Measurements from ENCODE around the gene INSL6.

Gene INSL6

GRCh38 chr9:5144217-5144616 lies 41.2 kb downstream of the INSL6 start:
- no peak overlapping the region for H3K4me2 ChIP-seq (ENCODE audit: low read length)
- H3K9ac ChIP-seq (ENCODE audit: low read length), result no peak overlapping the region
- no peak overlapping the region for H3K4me3 ChIP-seq (ENCODE audit: low read length)
- peaks cover 21% of the 10 kb centered on the region for H3K4me1 ChIP-seq (ENCODE audit: low read length)
- H3K27ac ChIP-seq (ENCODE audit: low read length), result no peak overlapping the region
- H3K36me3 ChIP-seq (replicated peaks; ENCODE audit: low read depth, low read length), result peaks cover 3% of the 10 kb centered on the region
- no peak for TF ChIP-seq CTCF (IDR thresholded peaks at IDR 0.05; ENCODE audit: low read depth, low read length)
- no peak for TF ChIP-seq EZH2phosphoT487 (IDR thresholded peaks at IDR 0.05; ENCODE audit: low read depth)
- no peaks in the 10 kb centered on the region for H4K20me1 ChIP-seq (ENCODE audit: insufficient read depth, low read length)
- no peak overlapping the region for H2AFZ ChIP-seq (ENCODE audit: low read depth, low read length)
- H3K9me3 ChIP-seq (ENCODE audit: insufficient read depth, low read length), result no peaks in the 10 kb centered on the region
- H3K79me2 ChIP-seq (ENCODE audit: low read length), result no peaks in the 10 kb centered on the region
- H3K27me3 ChIP-seq (ENCODE audit: low read depth, low read length), result no peaks in the 10 kb centered on the region

GRCh38 chr9:5140151-5140550 lies 45.3 kb downstream of the INSL6 start:
- TF ChIP-seq CTCF (IDR thresholded peaks at IDR 0.05; ENCODE audit: low read depth, low read length) (no peak), EZH2phosphoT487 (IDR thresholded peaks at IDR 0.05; ENCODE audit: low read depth) (no peak)
- H3K4me2 ChIP-seq (ENCODE audit: low read length), result 0 out of 2 replicates have a peak overlapping the region, but pooled peaks have one; percentile 11
- peaks cover 21% of the 10 kb centered on the region for H3K4me1 ChIP-seq (ENCODE audit: low read length)
- no peaks in the 10 kb centered on the region for H4K20me1 ChIP-seq (ENCODE audit: insufficient read depth, low read length)
- no peaks in the 10 kb centered on the region for H3K27me3 ChIP-seq (ENCODE audit: low read depth, low read length)
- H3K4me3 ChIP-seq (ENCODE audit: low read length), result no peak overlapping the region
- H3K9ac ChIP-seq (ENCODE audit: low read length), result no peak overlapping the region
- H2AFZ ChIP-seq (ENCODE audit: low read depth, low read length), result no peak overlapping the region
- H3K79me2 ChIP-seq (ENCODE audit: low read length), result no peaks in the 10 kb centered on the region
- no peak overlapping the region for H3K27ac ChIP-seq (ENCODE audit: low read length)
- H3K36me3 ChIP-seq (replicated peaks; ENCODE audit: low read depth, low read length), result peaks cover 3% of the 10 kb centered on the region
- H3K9me3 ChIP-seq (ENCODE audit: insufficient read depth, low read length), result no peaks in the 10 kb centered on the region

- Histone ChIP-seq H4K20me1 (ENCODE audit: insufficient read depth, low read length) (no peaks in the 10 kb centered on the region), H3K4me1 (ENCODE audit: low read length) (no peaks in the 10 kb centered on the region), H2AFZ (ENCODE audit: low read depth, low read length) (no peak overlapping the region), H3K9ac (ENCODE audit: low read length) (no peak overlapping the region), H3K4me2 (ENCODE audit: low read length) (no peak overlapping the region), H3K4me3 (ENCODE audit: low read length) (no peak overlapping the region), H3K27me3 (ENCODE audit: low read depth, low read length) (no peaks in the 10 kb centered on the region), H3K9me3 (ENCODE audit: insufficient read depth, low read length) (no peaks in the 10 kb centered on the region), H3K79me2 (ENCODE audit: low read length) (no peaks in the 10 kb centered on the region), H3K36me3 (replicated peaks; ENCODE audit: low read depth, low read length) (no peaks in the 10 kb centered on the region), H3K27ac (ENCODE audit: low read length) (no peak overlapping the region)
- no peak for TF ChIP-seq EZH2phosphoT487 (IDR thresholded peaks at IDR 0.05; ENCODE audit: low read depth)
- no peak for TF ChIP-seq CTCF (IDR thresholded peaks at IDR 0.05; ENCODE audit: low read depth, low read length)
Observed at GRCh38 chr9:5122516-5122915, 62.9 kb downstream of the INSL6 start.

GRCh38 chr9:5122116-5122515 lies 63.3 kb downstream of the INSL6 start:
- no peak overlapping the region for H3K27ac ChIP-seq (ENCODE audit: low read length)
- no peaks in the 10 kb centered on the region for H4K20me1 ChIP-seq (ENCODE audit: insufficient read depth, low read length)
- no peaks in the 10 kb centered on the region for H3K27me3 ChIP-seq (ENCODE audit: low read depth, low read length)
- H3K79me2 ChIP-seq (ENCODE audit: low read length), result no peaks in the 10 kb centered on the region
- H3K36me3 ChIP-seq (replicated peaks; ENCODE audit: low read depth, low read length), result no peaks in the 10 kb centered on the region
- H3K4me2 ChIP-seq (ENCODE audit: low read length), result no peak overlapping the region
- no peak for TF ChIP-seq EZH2phosphoT487 (IDR thresholded peaks at IDR 0.05; ENCODE audit: low read depth)
- TF ChIP-seq CTCF (IDR thresholded peaks at IDR 0.05; ENCODE audit: low read depth, low read length), result no peak
- H3K4me3 ChIP-seq (ENCODE audit: low read length), result no peak overlapping the region
- H2AFZ ChIP-seq (ENCODE audit: low read depth, low read length), result no peak overlapping the region
- H3K9ac ChIP-seq (ENCODE audit: low read length), result no peak overlapping the region
- H3K9me3 ChIP-seq (ENCODE audit: insufficient read depth, low read length), result no peaks in the 10 kb centered on the region
- H3K4me1 ChIP-seq (ENCODE audit: low read length), result no peaks in the 10 kb centered on the region
